Naive B cell (primary cell): ENCODE measurements around the gene IZUMO2. TPM values are rescaled to one million over a fixed set of nuclear protein-coding genes. Genes with fewer than 3 reads are reported as not detected.

Experiments
- ATAC-seq, 2 donors: fragments of 150-1000 bp; cut with Tn5 transposase; 2 replicates each; pipeline ENCODE4 v1.10.0; 2021; ENCODE audit warnings: low read depth in 2 of 2, mild to moderate bottlenecking in 2 of 2, moderate library complexity in 2 of 2
- DNase-seq: peaks from one replicate; pipeline ENCODE4 v3.0.0; 2022
- H3K27ac Mint-ChIP-seq, 6 donors: one replicate each; pipeline ENCODE4 v1.8.0; 2020 to 2022; ENCODE audit warnings: mild to moderate bottlenecking in 6 of 6, mixed read lengths in 6 of 6, moderate library complexity in 5 of 6, inconsistent platforms in 2 of 6
- H3K27me3 Mint-ChIP-seq, 3 donors: one replicate each; pipeline ENCODE4 v1.8.0; 2021 to 2022; ENCODE audit warnings: mixed read lengths in 3 of 3, mild to moderate bottlenecking in 1 of 3
- H3K36me3 Mint-ChIP-seq, 2 donors: one replicate each; pipeline ENCODE4 v1.8.0; 2020 to 2022; ENCODE audit warnings: mixed read lengths in 2 of 2, inconsistent platforms in 1 of 2, mild to moderate bottlenecking in 1 of 2
- H3K4me1 Mint-ChIP-seq, 3 donors: one replicate each; pipeline ENCODE4 v1.8.0; 2020 to 2022; ENCODE audit warnings: mixed read lengths in 3 of 3, inconsistent platforms in 1 of 3, mild to moderate bottlenecking in 1 of 3, moderate library complexity in 1 of 3
- H3K4me3 Mint-ChIP-seq, 8 donors: one replicate each; pipeline ENCODE4 v1.8.0; 2020 to 2022; ENCODE audit warnings: mild to moderate bottlenecking in 8 of 8, mixed read lengths in 8 of 8, moderate library complexity in 8 of 8, inconsistent platforms in 2 of 8
- H3K9me3 Mint-ChIP-seq, 7 donors: one replicate each; pipeline ENCODE4 v1.8.0; 2020 to 2022; ENCODE audit warnings: mixed read lengths in 7 of 7, mild to moderate bottlenecking in 5 of 7, inconsistent platforms in 2 of 7, moderate library complexity in 1 of 7
- polyA plus RNA-seq, 6 donors: library from polyadenylated mRNA; unstranded; fragments of 300-500 nt; fragmentation: Illumina TruSeq; gene quantifications; one replicate each; pipeline ENCODE4 v1.2.3, GENCODE V29; 2021; ENCODE audit warnings: low read depth in 6 of 6

The IZUMO2 gene
- polyA plus RNA-seq, result not detected

- DNase-seq (no peak), ATAC-seq (no peak)
- Mint-ChIP-seq H3K36me3 (peaks cover 0 to 8% of the 10 kb centered on the region in 2 donors), H3K4me3 (no peak within 1 kb of the TSS), H3K27me3 (peaks cover 8 to 46% (median 38%) of the 10 kb centered on the region in 3 donors), H3K9me3 (peaks cover 6 to 26% (median 15%) of the 10 kb centered on the region in 7 donors), H3K27ac (peak within 1 kb of the TSS in 1 of 6 donors; percentile 47), H3K4me1 (no peaks in the 10 kb centered on the region)
Observed at GRCh38 chr19:50162988-50163387, at the start of gene IZUMO2. Gene IZUMO2, minus strand, starts transcription at chr19:50163281. Its CDS starts 87 bp downstream, at chr19:50163194.

DNA sequence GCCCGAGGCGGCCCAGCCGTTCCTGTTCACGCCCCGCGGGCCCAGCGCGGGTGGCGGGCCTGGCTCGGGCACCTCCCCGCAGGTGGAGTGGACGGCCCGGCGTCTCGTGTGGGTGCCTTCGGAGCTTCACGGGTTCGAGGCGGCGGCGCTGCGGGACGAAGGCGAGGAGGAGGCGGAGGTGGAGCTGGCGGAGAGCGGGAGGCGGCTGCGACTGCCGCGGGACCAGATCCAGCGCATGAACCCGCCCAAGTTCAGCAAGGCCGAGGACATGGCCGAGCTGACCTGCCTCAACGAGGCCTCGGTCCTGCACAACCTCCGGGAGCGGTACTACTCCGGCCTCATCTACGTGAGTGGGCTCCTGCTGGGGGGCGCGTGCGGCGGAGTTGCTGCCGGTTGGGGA lies 47.3 kb upstream of the IZUMO2 start:
- no peak overlapping the region for H3K4me3 Mint-ChIP-seq
- DNase-seq, result no peak

GRCh38 chr19:50209131-50209530 lies 46.0 kb upstream of the IZUMO2 start:
- DNase-seq (no peak), ATAC-seq (no peak)
- Mint-ChIP-seq H3K4me3 (no peak overlapping the region), H3K36me3 (peaks cover 0 to 7% of the 10 kb centered on the region in 2 donors), H3K27me3 (peaks cover 9 to 44% (median 40%) of the 10 kb centered on the region in 3 donors), H3K27ac (peak overlapping the region in 1 of 6 donors; percentile 15), H3K9me3 (peaks cover 0 to 28% (median 17%) of the 10 kb centered on the region in 7 donors), H3K4me1 (peaks cover 0 to 6% (median 0%) of the 10 kb centered on the region in 3 donors)

More for the DNA sequence above, 47.3 kb upstream of the IZUMO2 start:
- Mint-ChIP-seq H3K9me3 (peaks cover 0 to 28% (median 16%) of the 10 kb centered on the region in 7 donors), H3K4me1 (no peaks in the 10 kb centered on the region), H3K27ac (no peak overlapping the region), H3K36me3 (peaks cover 0 to 7% of the 10 kb centered on the region in 2 donors), H3K27me3 (peaks cover 8 to 39% (median 28%) of the 10 kb centered on the region in 3 donors)
- no peak for ATAC-seq

GRCh38 chr19:50207730-50208129 lies 44.6 kb upstream of the IZUMO2 start:
- Mint-ChIP-seq H3K27ac (peak overlapping the region in 1 of 6 donors; percentile 83), H3K9me3 (peaks cover 0 to 26% (median 14%) of the 10 kb centered on the region in 7 donors), H3K27me3 (peaks cover 13 to 43% (median 43%) of the 10 kb centered on the region in 3 donors), H3K4me3 (no peak overlapping the region), H3K4me1 (peaks cover 0 to 10% (median 0%) of the 10 kb centered on the region in 3 donors), H3K36me3 (peaks cover 0 to 7% of the 10 kb centered on the region in 2 donors)
- ATAC-seq (no peak), DNase-seq (no peak)

- peaks cover 27 to 59% (median 58%) of the 10 kb centered on the region in 3 donors for H3K27me3 Mint-ChIP-seq
- H3K4me1 Mint-ChIP-seq, result peaks cover 0 to 10% (median 0%) of the 10 kb centered on the region in 3 donors
- DNase-seq (no peak), ATAC-seq (no peak)
- no peak overlapping the region for H3K4me3 Mint-ChIP-seq
- H3K9me3 Mint-ChIP-seq, result peaks cover 4 to 15% (median 10%) of the 10 kb centered on the region in 7 donors
- H3K27ac Mint-ChIP-seq, result no peak overlapping the region
- H3K36me3 Mint-ChIP-seq, result peaks cover 0 to 8% of the 10 kb centered on the region in 2 donors
Observed at GRCh38 chr19:50206191-50206590, 43.1 kb upstream of the IZUMO2 start.

GRCh38 chr19:50205681-50206138 lies 42.6 kb upstream of the IZUMO2 start:
- Mint-ChIP-seq H3K36me3 (peaks cover 0 to 8% of the 10 kb centered on the region in 2 donors), H3K9me3 (peaks cover 3 to 10% (median 6%) of the 10 kb centered on the region in 7 donors), H3K4me1 (peaks cover 0 to 10% (median 0%) of the 10 kb centered on the region in 3 donors), H3K27ac (no peak overlapping the region), H3K4me3 (peak overlapping the region in 1 of 8 donors; percentile 56), H3K27me3 (peaks cover 31 to 63% (median 62%) of the 10 kb centered on the region in 3 donors)
- DNase-seq, result no peak
- ATAC-seq, result no peak

- peak overlapping the region in 1 of 8 donors; percentile 56 for H3K4me3 Mint-ChIP-seq
- H3K27ac Mint-ChIP-seq, result no peak overlapping the region
- H3K9me3 Mint-ChIP-seq, result peaks cover 3 to 10% (median 4%) of the 10 kb centered on the region in 7 donors
- peaks cover 0 to 10% (median 0%) of the 10 kb centered on the region in 3 donors for H3K4me1 Mint-ChIP-seq
- peaks cover 33 to 63% (median 62%) of the 10 kb centered on the region in 3 donors for H3K27me3 Mint-ChIP-seq
- peaks cover 0 to 8% of the 10 kb centered on the region in 2 donors for H3K36me3 Mint-ChIP-seq
- ATAC-seq, result peak; percentile 85 to 86
- peak; percentile 9 for DNase-seq
Observed at GRCh38 chr19:50204811-50205675, 42.0 kb upstream of the IZUMO2 start.

DNA sequence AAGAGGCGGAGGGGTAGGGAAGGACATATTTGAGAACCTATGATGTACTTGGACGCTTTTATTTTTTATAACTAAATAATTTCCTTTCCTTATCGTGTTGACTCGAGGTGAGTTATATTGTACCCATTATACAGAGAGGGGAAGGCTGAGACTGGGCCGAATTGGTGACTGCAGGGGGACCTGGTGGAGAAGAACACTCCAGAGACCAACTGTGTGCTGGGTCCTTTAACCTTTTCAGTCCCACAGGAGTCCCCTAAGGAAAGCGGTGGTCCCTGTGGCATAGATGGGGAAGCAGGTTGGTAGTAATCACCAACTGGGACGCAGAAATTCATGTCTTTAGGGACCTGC lies 41.0 kb upstream of the IZUMO2 start:
- peaks cover 0 to 10% (median 0%) of the 10 kb centered on the region in 3 donors for H3K4me1 Mint-ChIP-seq
- peaks cover 0 to 9% (median 4%) of the 10 kb centered on the region in 7 donors for H3K9me3 Mint-ChIP-seq
- peak overlapping the region in 2 of 8 donors; percentile 41 to 43 for H3K4me3 Mint-ChIP-seq
- H3K27ac Mint-ChIP-seq, result no peak overlapping the region
- no peak for ATAC-seq
- no peak for DNase-seq
- peaks cover 0 to 8% of the 10 kb centered on the region in 2 donors for H3K36me3 Mint-ChIP-seq
- H3K27me3 Mint-ChIP-seq, result peaks cover 38 to 67% (median 62%) of the 10 kb centered on the region in 3 donors

DNA sequence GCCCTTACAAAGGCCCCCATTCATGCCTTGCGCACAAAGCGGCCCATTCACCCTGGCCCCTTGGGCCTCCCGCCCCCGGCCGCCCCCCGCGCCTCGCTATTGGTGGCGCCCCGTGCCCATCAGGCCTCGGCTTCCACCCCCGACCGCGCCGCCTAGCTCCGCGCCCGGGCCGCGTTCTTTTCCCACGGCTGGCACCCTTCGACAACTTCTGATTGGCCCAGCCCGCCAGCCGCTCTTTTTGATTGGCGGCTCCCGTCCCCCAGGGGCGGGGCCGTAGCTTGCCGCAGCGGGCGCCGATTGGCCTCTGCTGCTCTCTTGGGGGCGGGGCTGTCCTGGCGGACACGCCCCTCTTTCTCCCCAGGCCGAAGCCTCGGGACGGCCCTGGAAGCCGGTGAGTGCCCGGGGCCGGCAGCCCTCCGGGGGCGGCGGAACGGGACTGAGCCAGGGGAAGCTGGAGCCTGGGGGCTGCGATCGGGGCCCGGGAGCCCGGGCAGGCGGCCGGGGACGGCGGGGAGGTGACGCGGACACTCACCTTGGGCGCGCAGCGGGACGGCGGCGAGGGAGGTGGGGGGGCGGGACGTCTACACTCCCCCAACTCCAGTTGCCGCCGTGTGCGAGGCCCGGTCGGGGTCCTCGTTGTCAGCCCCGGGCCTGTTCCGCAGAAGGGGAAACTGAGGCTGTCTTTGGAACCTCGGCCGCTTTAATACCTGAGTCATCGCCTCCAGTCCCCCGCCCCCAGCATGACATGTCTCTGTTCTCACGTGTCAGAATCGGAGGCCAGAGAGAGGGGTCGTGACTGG lies 40.4 kb upstream of the IZUMO2 start, which contains the start of gene MYH14:
Gene MYH14, plus strand, starts transcription at position 342 of the 800 bp plus-strand sequence. CDS start 6,744 bp downstream, outside the sequence.
- ATAC-seq, result peak in 1 of 2 donors; percentile 22
- peak within 1 kb of the TSS in 3 of 8 donors; percentile 41 to 51 (median 47) for H3K4me3 Mint-ChIP-seq
- DNase-seq, result no peak
- H3K9me3 Mint-ChIP-seq, result peaks cover 0 to 9% (median 4%) of the 10 kb centered on the region in 7 donors
- H3K36me3 Mint-ChIP-seq, result peaks cover 0 to 8% of the 10 kb centered on the region in 2 donors
- H3K27me3 Mint-ChIP-seq, result peaks cover 41 to 72% (median 62%) of the 10 kb centered on the region in 3 donors
- H3K4me1 Mint-ChIP-seq, result peaks cover 0 to 10% (median 0%) of the 10 kb centered on the region in 3 donors
- no peak within 1 kb of the TSS for H3K27ac Mint-ChIP-seq

- Mint-ChIP-seq H3K4me1 (peaks cover 0 to 10% (median 0%) of the 10 kb centered on the region in 3 donors), H3K9me3 (peaks cover 0 to 9% (median 4%) of the 10 kb centered on the region in 7 donors), H3K27ac (no peak overlapping the region), H3K4me3 (peak overlapping the region in 1 of 8 donors; percentile 29), H3K27me3 (peaks cover 43 to 69% (median 58%) of the 10 kb centered on the region in 3 donors), H3K36me3 (peaks cover 0 to 8% of the 10 kb centered on the region in 2 donors)
- no peak for DNase-seq
- no peak for ATAC-seq
Observed at GRCh38 chr19:50202962-50203280, 39.8 kb upstream of the IZUMO2 start.

GRCh38 chr19:50202386-50202785 lies 39.3 kb upstream of the IZUMO2 start:
- Mint-ChIP-seq H3K27ac (no peak overlapping the region), H3K4me1 (peaks cover 0 to 10% (median 0%) of the 10 kb centered on the region in 3 donors), H3K9me3 (peaks cover 0 to 9% (median 3%) of the 10 kb centered on the region in 7 donors), H3K4me3 (peak overlapping the region in 2 of 8 donors; percentile 29 to 30), H3K36me3 (peaks cover 0 to 10% of the 10 kb centered on the region in 2 donors), H3K27me3 (peaks cover 43 to 68% (median 57%) of the 10 kb centered on the region in 3 donors)
- DNase-seq (no peak), ATAC-seq (no peak)

DNA sequence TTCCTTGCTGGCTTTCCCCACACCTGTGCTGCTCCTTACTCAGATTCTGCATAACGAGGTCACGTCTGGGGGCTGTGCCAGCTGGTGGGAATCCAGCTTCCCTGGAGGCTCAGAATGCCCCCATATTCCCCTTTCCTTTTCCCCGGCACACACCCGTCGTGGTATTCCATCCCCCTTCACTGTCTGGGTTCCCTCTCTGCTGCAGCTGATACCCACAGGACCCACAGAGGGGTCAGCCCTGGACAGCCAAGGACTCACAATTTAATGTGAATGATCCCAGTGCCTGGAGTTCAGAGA lies 36.1 kb upstream of the IZUMO2 start:
- DNase-seq (no peak), ATAC-seq (no peak)
- H3K9me3 Mint-ChIP-seq, result peaks cover 0 to 16% (median 3%) of the 10 kb centered on the region in 7 donors
- peaks cover 43 to 59% (median 43%) of the 10 kb centered on the region in 3 donors for H3K27me3 Mint-ChIP-seq
- peaks cover 0 to 5% (median 0%) of the 10 kb centered on the region in 3 donors for H3K4me1 Mint-ChIP-seq
- no peak overlapping the region for H3K4me3 Mint-ChIP-seq
- H3K36me3 Mint-ChIP-seq, result peaks cover 0 to 23% of the 10 kb centered on the region in 2 donors
- H3K27ac Mint-ChIP-seq, result peak overlapping the region in 2 of 6 donors; percentile 47 to 84
